HCT116 (cell line): ENCODE measurements around the gene TJAP1.

Experiments
- EGR1 ChIP-seq: IDR thresholded peaks from 2 replicates; pipeline ENCODE4 v1.6.1; 2012; ENCODE audit warnings: low read depth
- SIN3A ChIP-seq: IDR thresholded peaks from 2 replicates; pipeline ENCODE4 v1.6.1; 2012; ENCODE audit warnings: low read depth

DNA sequence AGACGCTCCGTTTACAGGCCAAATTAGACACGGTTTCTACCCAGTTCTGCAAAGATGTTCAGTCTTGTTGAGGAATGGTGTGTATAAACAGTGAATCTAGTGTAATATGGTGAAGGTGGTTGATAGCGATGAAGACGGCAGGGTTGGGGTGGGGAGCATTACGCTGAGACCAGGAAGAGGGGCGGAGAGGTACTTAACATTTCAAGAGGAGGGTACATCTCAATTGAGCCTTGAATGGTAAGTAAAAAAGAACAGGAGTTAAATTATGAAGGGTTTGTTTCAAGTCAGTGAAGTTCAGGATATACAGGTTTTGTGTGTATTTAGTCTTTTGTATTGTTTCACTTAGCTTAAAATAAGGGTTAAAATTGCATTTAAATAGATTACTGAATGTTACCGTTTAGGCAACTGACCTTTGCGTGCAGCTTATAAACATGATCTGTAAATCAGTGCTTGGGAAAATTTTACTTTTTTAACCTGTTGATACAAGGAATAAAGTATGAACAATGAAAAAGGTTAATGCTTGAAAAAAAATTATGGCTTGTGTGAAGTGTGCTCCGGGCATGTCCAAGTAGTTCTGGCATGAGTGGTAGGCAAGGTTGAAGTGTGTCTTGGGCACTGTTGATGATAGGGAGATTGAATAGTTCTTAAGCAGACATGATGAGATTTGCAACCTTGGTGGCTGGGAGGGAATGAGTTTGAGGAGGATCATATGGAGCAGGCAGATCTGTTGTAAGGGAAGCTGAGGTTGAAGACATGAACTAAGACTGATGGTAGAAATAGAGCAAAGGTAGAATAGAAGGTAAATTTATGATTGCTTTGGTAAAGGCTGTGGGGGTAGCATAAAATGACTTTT, 40.4 kb downstream of the TJAP1 start:
- TF ChIP-seq SIN3A, result no peak
- no peak for TF ChIP-seq EGR1
